ENCODE measurements around the gene KMT2E. TPM values are rescaled to one million over a fixed set of nuclear protein-coding genes. Genes with fewer than 3 reads are reported as not detected.
A peak's percentile ranks its signal among the peaks of the same experiment; 100 is the strongest.

Gene KMT2E
- total RNA-seq, 1 experiment from 2014 or later, result 68.1 TPM

DNA sequence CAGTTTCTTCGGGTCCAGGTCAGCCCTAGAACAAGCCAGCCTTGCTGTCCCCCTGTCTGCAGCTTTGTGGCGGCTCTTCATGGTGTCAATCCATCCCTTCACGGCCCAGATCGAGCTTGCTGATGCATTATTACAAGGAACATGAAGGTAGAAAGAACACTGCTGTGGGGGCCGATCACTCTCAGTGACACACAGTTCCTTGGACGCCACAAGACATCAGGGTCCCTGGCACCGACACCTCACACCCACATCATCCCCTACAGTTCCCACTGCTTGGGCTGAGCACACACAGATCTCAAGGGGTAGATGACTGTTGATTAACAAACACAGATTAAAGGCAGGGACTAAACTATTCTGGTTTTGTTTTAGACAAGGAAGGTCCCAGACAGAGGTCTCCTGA is 119.4 kb downstream of the KMT2E start:
- BruUV-seq (replicated peaks), result no TSS peak
- TF ChIP-seq CTCF (conservative IDR thresholded peaks at IDR 0.05), result no peak
- Histone ChIP-seq H4K20me1 (ENCODE audit: insufficient read depth) (no peaks in the 10 kb centered on the region), H3K4me3 (no peak overlapping the region), H3K79me2 (ENCODE audit: low read depth) (no peaks in the 10 kb centered on the region), H3K4me1 (replicated peaks; ENCODE audit: insufficient read depth) (peaks cover 14% of the 10 kb centered on the region), H3K27ac (no peak overlapping the region), H2AFZ (no peak overlapping the region), H3K27me3 (ENCODE audit: insufficient read depth, low read depth) (no peaks in the 10 kb centered on the region), H3K4me2 (no peak overlapping the region), H3K9me3 (ENCODE audit: insufficient read depth, low read depth) (no peaks in the 10 kb centered on the region), H3K9me2 (ENCODE audit: insufficient read depth) (no peaks in the 10 kb centered on the region), H3K36me3 (ENCODE audit: low read depth) (no peaks in the 10 kb centered on the region), H3F3A (ENCODE audit: insufficient read depth, low read depth) (no peaks in the 10 kb centered on the region)
- ChIA-PET POLR2A (ENCODE audit: unreplicated experiment) (no interaction called here), CTCF (no interaction called here)
- DNase-seq, result no peak
- intact Hi-C loops (cut with micrococcal nuclease; ENCODE audit: unreplicated experiment), result loop anchor here (10.0 kb wide), 1 partner anchor 181 kb away; no protein-coding TSS in a partner anchor

- no peaks in the 10 kb centered on the region for H3F3A ChIP-seq (ENCODE audit: insufficient read depth, low read depth)
- no peaks in the 10 kb centered on the region for H4K20me1 ChIP-seq (ENCODE audit: insufficient read depth)
- H3K9me2 ChIP-seq (ENCODE audit: insufficient read depth), result no peaks in the 10 kb centered on the region
- peaks cover 14% of the 10 kb centered on the region for H3K4me1 ChIP-seq (replicated peaks; ENCODE audit: insufficient read depth)
- ChIA-PET CTCF (no interaction called here), POLR2A (ENCODE audit: unreplicated experiment) (no interaction called here)
- no peaks in the 10 kb centered on the region; the same call in 1 of the 2 replicates for H3K36me3 ChIP-seq (ENCODE audit: low read depth)
- TF ChIP-seq CTCF (conservative IDR thresholded peaks at IDR 0.05), result no peak
- no peak for TF ChIP-seq EZH2 (IDR thresholded peaks at IDR 0.05; ENCODE audit: low read depth)
- H3K9me3 ChIP-seq (ENCODE audit: insufficient read depth, low read depth), result no peaks in the 10 kb centered on the region
- no peak overlapping the region for H3K27ac ChIP-seq
- intact Hi-C loops (cut with micrococcal nuclease; ENCODE audit: unreplicated experiment), result loop anchor here (10.0 kb wide), 1 partner anchor 181 kb away; no protein-coding TSS in a partner anchor
- no peaks in the 10 kb centered on the region for H3K27me3 ChIP-seq (ENCODE audit: insufficient read depth, low read depth)
- no peak overlapping the region for H2AFZ ChIP-seq
- no peak for DNase-seq
- H3K4me3 ChIP-seq, result no peak overlapping the region
- no peak overlapping the region for H3K4me2 ChIP-seq
- no TSS peak for BruUV-seq (replicated peaks)
- no peaks in the 10 kb centered on the region for H3K79me2 ChIP-seq (ENCODE audit: low read depth)
Observed at GRCh38 chr7:105133986-105134655, 120.1 kb downstream of the KMT2E start.

GRCh38 chr7:105136221-105136620 is 122.2 kb downstream of the KMT2E start:
- no peak for TF ChIP-seq EZH2 (IDR thresholded peaks at IDR 0.05; ENCODE audit: low read depth)
- peak; percentile 44; the same call in 1 of the 2 replicates for TF ChIP-seq CTCF (conservative IDR thresholded peaks at IDR 0.05)
- intact Hi-C loops (cut with micrococcal nuclease; ENCODE audit: unreplicated experiment), result loop anchor here (10.0 kb wide), 1 partner anchor 179 kb away; no protein-coding TSS in a partner anchor
- Histone ChIP-seq H3K9me3 (ENCODE audit: insufficient read depth, low read depth) (no peaks in the 10 kb centered on the region), H3K4me1 (replicated peaks; ENCODE audit: insufficient read depth) (peaks cover 14% of the 10 kb centered on the region), H3K79me2 (ENCODE audit: low read depth) (no peaks in the 10 kb centered on the region), H3K9me2 (ENCODE audit: insufficient read depth) (no peaks in the 10 kb centered on the region), H3F3A (ENCODE audit: insufficient read depth, low read depth) (no peaks in the 10 kb centered on the region), H4K20me1 (ENCODE audit: insufficient read depth) (no peaks in the 10 kb centered on the region), H3K27me3 (ENCODE audit: insufficient read depth, low read depth) (no peaks in the 10 kb centered on the region), H3K36me3 (ENCODE audit: low read depth) (no peaks in the 10 kb centered on the region; the same call in none of the 2 replicates), H3K4me2 (peak overlapping the region; percentile 17), H2AFZ (no peak overlapping the region), H3K27ac (peak overlapping the region; percentile 41), H3K4me3 (no peak overlapping the region)
- BruUV-seq (replicated peaks), result no TSS peak
- ChIA-PET CTCF (interaction anchor here (0.7 kb wide), 1 partner anchor 132 kb away, joined by 3 read pairs; no protein-coding TSS in a partner anchor), POLR2A (ENCODE audit: unreplicated experiment) (interaction anchor here (0.6 kb wide), 1 partner anchor 284 kb away, joined by 3 read pairs; no protein-coding TSS in a partner anchor)
- peak; percentile 20 to 65 for DNase-seq

Data from PC-9 (cell line).